ENCODE results near the gene TBX1.

GRCh38 chr22:19807914-19808872 is 47.6 kb downstream of the TBX1 start:
- TF ChIP-seq CTCF (IDR thresholded peaks at IDR 0.05) (no peak), ZFX (IDR thresholded peaks at IDR 0.05; ENCODE audit: borderline replicate concordance) (no peak)

Measured in 22Rv1 (cell line).